ENCODE data around the gene C1QTNF5. TPM values are rescaled to one million over a fixed set of nuclear protein-coding genes. Genes with fewer than 3 reads are reported as not detected.

The C1QTNF5 gene
- total RNA-seq, 4 donors from 2014 or later: 10.3 to 26.4 (median 11.8) TPM

- Histone ChIP-seq H3K4me1 (no peaks in the 10 kb centered on the region), H3K9me3 (no peaks in the 10 kb centered on the region), H3K27ac (no peak overlapping the region), H3K36me3 (peaks cover 0 to 37% (median 0%) of the 10 kb centered on the region in 3 donors), H3K4me3 (no peak overlapping the region), H3K27me3 (no peaks in the 10 kb centered on the region)
- TF ChIP-seq POLR2A (IDR thresholded peaks at IDR 0.05) (no peak), CTCF (IDR thresholded peaks at IDR 0.05) (no peak)
- DNase-seq: no peak
Observed at GRCh38 chr11:119290894-119291497, 49.7 kb downstream of the C1QTNF5 start.

Small RNA genes within 50 kb of the gene (small RNA-seq; reads per million reads assigned to genes)
- 0 reads per million in 2 donors for gene RF01225
- 0 reads per million in 2 donors for gene RNU6-262P

Other genes with a start within 250 kb of the C1QTNF5 start
- gene DPAGT1, start 239.0 kb downstream of the C1QTNF5 start, total RNA-seq: 10 to 100 TPM; 10.7 to 38.6 (median 33.1) TPM
- 100 to 1,000 TPM in 1 of 4 donors, 10 to 100 TPM in 3; 13.2 to 107 (median 81.8) TPM for gene C2CD2L, start 233.5 kb downstream of the C1QTNF5 start, total RNA-seq
- gene HINFP, start 219.3 kb downstream of the C1QTNF5 start, total RNA-seq: 10 to 100 TPM; 28.1 to 67.9 (median 49.0) TPM
- not detected for gene ABCG4, start 191.8 kb downstream of the C1QTNF5 start, total RNA-seq
- gene NLRX1, start 172.2 kb downstream of the C1QTNF5 start, total RNA-seq: 10 to 100 TPM in 3 of 4 donors, 1 to 10 TPM in 1; 8.3 to 28.6 (median 21.3) TPM
- gene NHERF4, start 155.4 kb downstream of the C1QTNF5 start, total RNA-seq: 100 to 1,000 TPM in 3 of 4 donors, 10 to 100 TPM in 1; 31.4 to 222 (median 173) TPM
- 10 to 100 TPM; 11.1 to 20.6 (median 15.9) TPM for gene CBL, start 134.5 kb downstream of the C1QTNF5 start, total RNA-seq
- 100 to 1,000 TPM in 1 of 4 donors, 10 to 100 TPM in 3; 27.5 to 112 (median 66.2) TPM for gene MCAM, start 23.8 kb downstream of the C1QTNF5 start, total RNA-seq
- 10 to 100 TPM; 15.5 to 23.4 (median 16.5) TPM for gene RNF26, start 6.4 kb downstream of the C1QTNF5 start, total RNA-seq
- not detected for gene MFRP, start 5.8 kb upstream of the C1QTNF5 start, total RNA-seq
- gene USP2, start 40.8 kb upstream of the C1QTNF5 start, total RNA-seq: 10 to 100 TPM in 3 of 4 donors, 1 to 10 TPM in 1; 2.5 to 61.8 (median 32.2) TPM
- 10 to 100 TPM in 2 of 4 donors, 1 to 10 TPM in 2; 2.1 to 28.1 (median 9.4) TPM for gene THY1, start 82.3 kb upstream of the C1QTNF5 start, total RNA-seq